IPS-NIHi7 (cell line): ENCODE measurements around the gene ARHGEF10L.
"Not testable (repeated sequence)": the region's sequence is repeated elsewhere in the genome, so short reads cannot be mapped to it uniquely, and the experiment has no call there.

Experiments
- DNase-seq: peaks from one replicate; pipeline ENCODE4 v3.0.0; 2012; ENCODE audit warnings: mixed read lengths; ENCODE audit errors: extremely low spot score

Gene ARHGEF10L

GRCh38 chr1:17741052-17741451 lies 201.6 kb downstream of the ARHGEF10L start:
- peak; percentile 58 for DNase-seq

- no peak for DNase-seq
Observed at GRCh38 chr1:17742583-17742982, 203.1 kb downstream of the ARHGEF10L start.

GRCh38 chr1:17743008-17743647 lies 203.6 kb downstream of the ARHGEF10L start:
- no peak for DNase-seq

GRCh38 chr1:17743925-17744324 lies 204.4 kb downstream of the ARHGEF10L start:
- no peak for DNase-seq

GRCh38 chr1:17744666-17745478 lies 205.4 kb downstream of the ARHGEF10L start:
- no peak for DNase-seq

GRCh38 chr1:17745479-17745955 lies 206.0 kb downstream of the ARHGEF10L start:
- DNase-seq = no peak

- not testable (repeated sequence) for DNase-seq
Observed at GRCh38 chr1:17746281-17746680, 206.8 kb downstream of the ARHGEF10L start.

GRCh38 chr1:17746920-17747319 lies 207.4 kb downstream of the ARHGEF10L start:
- DNase-seq = no peak
